ENCODE data around the gene LEPROT. TPM values are rescaled to one million over a fixed set of nuclear protein-coding genes. Genes with fewer than 3 reads are reported as not detected.

The LEPROT gene
- total RNA-seq, 4 donors from 2014 or later, result 70.1 to 159 (median 94.2) TPM

- TF ChIP-seq CTCF (IDR thresholded peaks at IDR 0.05) (no peak), POLR2A (IDR thresholded peaks at IDR 0.05) (no peak)
- no peaks in the 10 kb centered on the region for H3K27me3 ChIP-seq
- peak overlapping the region in 1 of 3 donors; percentile 24 for H3K27ac ChIP-seq
- H3K9me3 ChIP-seq, result no peaks in the 10 kb centered on the region
- H3K36me3 ChIP-seq, result peaks cover 13 to 14% of the 10 kb centered on the region in 2 donors
- 95 to 97% methylated on average over 12 of the region's 12 CpGs for WGBS, 2 donors
- H3K4me3 ChIP-seq (replicated peaks in 1 of 3), result peak overlapping the region in 1 of 3 donors; percentile 8
- no peak for DNase-seq
- intact Hi-C loops (cut with DNase I), result no loop called here
- H3K4me1 ChIP-seq, result peaks cover 40 to 42% of the 10 kb centered on the region in 2 donors
Observed at GRCh38 chr1:65422241-65423203, 2.1 kb downstream of the LEPROT start.

- TF ChIP-seq CTCF (IDR thresholded peaks at IDR 0.05) (no peak), POLR2A (IDR thresholded peaks at IDR 0.05) (no peak)
- Histone ChIP-seq H3K36me3 (peaks cover 13 to 19% of the 10 kb centered on the region in 2 donors), H3K27me3 (no peaks in the 10 kb centered on the region), H3K9me3 (no peaks in the 10 kb centered on the region), H3K4me1 (peaks cover 28 to 32% of the 10 kb centered on the region in 2 donors), H3K4me3 (replicated peaks in 1 of 3) (no peak overlapping the region), H3K27ac (no peak overlapping the region)
- intact Hi-C loops (cut with DNase I), result no loop called here
- 92 to 95% methylated on average over 2 of the region's 2 CpGs for WGBS, 2 donors
- DNase-seq, result no peak
Observed at GRCh38 chr1:65423884-65424572, 3.6 kb downstream of the LEPROT start.

GRCh38 chr1:65424573-65424889 lies 4.1 kb downstream of the LEPROT start:
- Histone ChIP-seq H3K4me1 (peaks cover 23 to 32% of the 10 kb centered on the region in 2 donors), H3K36me3 (peaks cover 13 to 19% of the 10 kb centered on the region in 2 donors), H3K27me3 (no peaks in the 10 kb centered on the region), H3K9me3 (no peaks in the 10 kb centered on the region), H3K4me3 (replicated peaks in 1 of 3) (no peak overlapping the region), H3K27ac (no peak overlapping the region)
- TF ChIP-seq CTCF (IDR thresholded peaks at IDR 0.05), result no peak
- TF ChIP-seq POLR2A (IDR thresholded peaks at IDR 0.05), result no peak
- DNase-seq, result no peak
- 71 to 73% methylated on average over 1 of the region's 1 CpG for WGBS, 2 donors
- intact Hi-C loops (cut with DNase I), result no loop called here

- DNase-seq, result no peak
Observed at GRCh38 chr1:65425006-65425405, 4.5 kb downstream of the LEPROT start.

More at GRCh38 chr1:65425006-65425405, 4.5 kb downstream of the LEPROT start:
- H3K9me3 ChIP-seq, result no peaks in the 10 kb centered on the region
- H3K4me3 ChIP-seq (replicated peaks in 1 of 3), result no peak overlapping the region
- peaks cover 20 to 34% of the 10 kb centered on the region in 2 donors for H3K4me1 ChIP-seq
- H3K36me3 ChIP-seq, result peaks cover 13 to 19% of the 10 kb centered on the region in 2 donors
- intact Hi-C loops (cut with DNase I), result no loop called here
- 93 to 95% methylated on average over 2 of the region's 2 CpGs for WGBS, 2 donors
- no peaks in the 10 kb centered on the region for H3K27me3 ChIP-seq
- no peak for TF ChIP-seq POLR2A (IDR thresholded peaks at IDR 0.05)
- TF ChIP-seq CTCF (IDR thresholded peaks at IDR 0.05), result no peak
- no peak overlapping the region for H3K27ac ChIP-seq
